ENCODE data around the gene C18orf63.

The C18orf63 gene

DNA sequence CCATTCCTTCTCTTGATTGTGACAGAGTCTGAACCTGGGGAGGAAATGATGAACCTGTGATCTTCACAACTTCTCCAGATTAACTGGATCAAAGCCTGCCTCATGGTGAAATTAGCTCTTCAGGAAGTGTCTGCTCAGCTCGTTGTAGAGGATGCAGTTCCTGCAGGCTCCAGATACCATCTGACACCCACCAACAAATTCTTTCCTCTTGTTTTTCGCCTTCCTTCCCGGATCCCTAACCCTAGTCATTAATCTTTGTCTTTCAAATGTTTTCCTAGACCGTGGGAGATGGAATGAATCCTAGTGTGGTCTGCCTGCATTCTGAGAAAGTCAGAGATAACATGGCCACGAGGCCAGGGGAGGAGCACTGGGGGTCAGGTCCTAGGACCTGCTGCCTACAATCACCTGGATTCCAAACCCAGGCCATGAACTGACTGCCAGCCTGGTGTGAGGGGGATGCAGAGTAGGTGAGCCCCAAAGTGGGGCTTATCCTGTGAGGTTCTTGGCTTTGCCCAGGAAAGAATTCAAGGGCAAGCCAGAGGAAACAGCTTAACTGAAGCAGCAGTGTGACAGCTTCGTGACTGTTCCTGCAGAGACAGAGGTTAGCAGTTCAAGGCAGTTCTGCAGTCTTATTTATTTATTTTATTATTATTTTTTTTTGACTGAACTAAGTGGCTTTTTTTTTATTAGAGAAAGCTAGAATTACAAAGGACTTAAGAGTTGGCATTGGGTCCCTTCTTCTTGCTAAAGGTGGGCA is 73.7 kb downstream of the C18orf63 start:
- no peak for TF ChIP-seq EZH2phosphoT487 (IDR thresholded peaks at IDR 0.05; ENCODE audit: borderline replicate concordance, low read length)
- TF ChIP-seq, protein P1, sequence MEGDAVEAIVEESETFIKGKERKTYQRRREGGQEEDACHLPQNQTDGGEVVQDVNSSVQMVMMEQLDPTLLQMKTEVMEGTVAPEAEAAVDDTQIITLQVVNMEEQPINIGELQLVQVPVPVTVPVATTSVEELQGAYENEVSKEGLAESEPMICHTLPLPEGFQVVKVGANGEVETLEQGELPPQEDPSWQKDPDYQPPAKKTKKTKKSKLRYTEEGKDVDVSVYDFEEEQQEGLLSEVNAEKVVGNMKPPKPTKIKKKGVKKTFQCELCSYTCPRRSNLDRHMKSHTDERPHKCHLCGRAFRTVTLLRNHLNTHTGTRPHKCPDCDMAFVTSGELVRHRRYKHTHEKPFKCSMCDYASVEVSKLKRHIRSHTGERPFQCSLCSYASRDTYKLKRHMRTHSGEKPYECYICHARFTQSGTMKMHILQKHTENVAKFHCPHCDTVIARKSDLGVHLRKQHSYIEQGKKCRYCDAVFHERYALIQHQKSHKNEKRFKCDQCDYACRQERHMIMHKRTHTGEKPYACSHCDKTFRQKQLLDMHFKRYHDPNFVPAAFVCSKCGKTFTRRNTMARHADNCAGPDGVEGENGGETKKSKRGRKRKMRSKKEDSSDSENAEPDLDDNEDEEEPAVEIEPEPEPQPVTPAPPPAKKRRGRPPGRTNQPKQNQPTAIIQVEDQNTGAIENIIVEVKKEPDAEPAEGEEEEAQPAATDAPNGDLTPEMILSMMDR (IDR thresholded peaks at IDR 0.05; ENCODE audit: low read depth, low read length, poor library complexity, severe bottlenecking), result no peak
- Histone ChIP-seq H4K20me1 (ENCODE audit: control insufficient read depth, insufficient read depth, low read depth, low read length) (no peaks in the 10 kb centered on the region), H3K27ac (ENCODE audit: low read depth, low read length) (no peak overlapping the region)

DNA sequence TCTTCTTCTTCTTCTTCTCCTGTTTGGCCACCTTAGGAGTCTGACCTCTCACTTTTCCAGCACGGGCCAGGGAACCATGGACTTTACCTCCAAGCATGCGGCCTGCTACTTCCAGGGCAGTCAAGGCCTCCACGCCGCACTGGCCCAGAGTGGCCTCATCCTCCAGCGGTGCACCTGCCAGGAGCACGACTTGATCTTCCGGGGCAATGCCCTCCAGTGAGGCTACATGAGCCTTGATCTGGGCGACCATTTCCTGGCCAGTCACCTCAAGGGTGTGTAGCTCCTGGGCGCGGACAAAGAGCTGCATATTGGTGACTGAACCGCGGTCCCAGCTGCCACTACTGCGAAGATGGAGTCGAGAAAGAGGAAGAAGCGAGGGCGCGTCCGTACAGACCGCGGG is 74.4 kb downstream of the C18orf63 start:
- Histone ChIP-seq H3K79me2 (ENCODE audit: control insufficient read depth, low read length) (no peaks in the 10 kb centered on the region), H3K36me3 (ENCODE audit: control insufficient read depth, low read length) (no peaks in the 10 kb centered on the region), H3K9me2 (replicated peaks; ENCODE audit: control insufficient read depth, low read length) (no peaks in the 10 kb centered on the region), H3K4me1 (ENCODE audit: control insufficient read depth, low read length) (no peaks in the 10 kb centered on the region), H3K9me3 (ENCODE audit: control insufficient read depth, insufficient read depth, low read length) (no peaks in the 10 kb centered on the region), H3K27ac (ENCODE audit: low read depth, low read length) (no peak overlapping the region), H4K20me1 (ENCODE audit: control insufficient read depth, insufficient read depth, low read depth, low read length) (no peaks in the 10 kb centered on the region), H3K27me3 (ENCODE audit: control insufficient read depth, low read length) (no peaks in the 10 kb centered on the region), H3K4me2 (ENCODE audit: low read length) (no peak overlapping the region), H3K4me3 (ENCODE audit: low read length) (no peak overlapping the region), H3F3A (ENCODE audit: control insufficient read depth, insufficient read depth) (no peaks in the 10 kb centered on the region)
- TF ChIP-seq, protein P1 (IDR thresholded peaks at IDR 0.05; ENCODE audit: low read depth, low read length, poor library complexity, severe bottlenecking), result no peak
- TF ChIP-seq EZH2phosphoT487 (IDR thresholded peaks at IDR 0.05; ENCODE audit: borderline replicate concordance, low read length), result no peak

More for the DNA sequence above, 73.7 kb downstream of the C18orf63 start:
- no peak overlapping the region for H3K4me3 ChIP-seq (ENCODE audit: low read length)
- no peaks in the 10 kb centered on the region for H3K4me1 ChIP-seq (ENCODE audit: control insufficient read depth, low read length)
- no peak overlapping the region for H3K4me2 ChIP-seq (ENCODE audit: low read length)
- H3K9me3 ChIP-seq (ENCODE audit: control insufficient read depth, insufficient read depth, low read length), result no peaks in the 10 kb centered on the region
- H3K27me3 ChIP-seq (ENCODE audit: control insufficient read depth, low read length), result no peaks in the 10 kb centered on the region
- H3F3A ChIP-seq (ENCODE audit: control insufficient read depth, insufficient read depth), result no peaks in the 10 kb centered on the region
- no peaks in the 10 kb centered on the region for H3K9me2 ChIP-seq (replicated peaks; ENCODE audit: control insufficient read depth, low read length)
- no peaks in the 10 kb centered on the region for H3K79me2 ChIP-seq (ENCODE audit: control insufficient read depth, low read length)
- H3K36me3 ChIP-seq (ENCODE audit: control insufficient read depth, low read length), result no peaks in the 10 kb centered on the region

DNA sequence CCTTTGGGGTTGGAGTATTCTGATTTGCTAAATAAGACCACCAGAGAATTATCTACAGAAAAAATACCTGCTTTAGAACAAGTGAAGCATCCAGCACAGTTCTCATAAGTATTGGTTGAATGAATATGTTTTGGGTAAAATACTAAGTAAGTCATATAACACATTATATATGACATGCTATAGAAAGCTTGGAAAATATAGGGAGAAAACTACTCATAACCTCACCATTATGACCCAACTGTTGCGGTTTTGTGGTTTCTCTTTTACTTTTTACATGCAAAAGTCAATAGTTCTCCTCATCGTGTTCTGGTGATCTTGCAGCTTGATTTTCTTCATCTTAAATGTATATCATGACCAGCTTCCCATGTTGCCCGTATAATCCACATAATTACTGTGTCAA is 75.3 kb downstream of the C18orf63 start:
- no peaks in the 10 kb centered on the region for H3K36me3 ChIP-seq (ENCODE audit: control insufficient read depth, low read length)
- H3F3A ChIP-seq (ENCODE audit: control insufficient read depth, insufficient read depth), result no peaks in the 10 kb centered on the region
- no peak overlapping the region for H3K4me3 ChIP-seq (ENCODE audit: low read length)
- H3K4me2 ChIP-seq (ENCODE audit: low read length), result no peak overlapping the region
- H3K27me3 ChIP-seq (ENCODE audit: control insufficient read depth, low read length), result no peaks in the 10 kb centered on the region
- H3K27ac ChIP-seq (ENCODE audit: low read depth, low read length), result no peak overlapping the region
- H4K20me1 ChIP-seq (ENCODE audit: control insufficient read depth, insufficient read depth, low read depth, low read length), result no peaks in the 10 kb centered on the region
- H3K9me2 ChIP-seq (replicated peaks; ENCODE audit: control insufficient read depth, low read length), result no peaks in the 10 kb centered on the region
- H3K79me2 ChIP-seq (ENCODE audit: control insufficient read depth, low read length), result no peaks in the 10 kb centered on the region
- TF ChIP-seq EZH2phosphoT487 (IDR thresholded peaks at IDR 0.05; ENCODE audit: borderline replicate concordance, low read length), result no peak
- TF ChIP-seq, protein P1 (IDR thresholded peaks at IDR 0.05; ENCODE audit: low read depth, low read length, poor library complexity, severe bottlenecking), result no peak
- H3K4me1 ChIP-seq (ENCODE audit: control insufficient read depth, low read length), result no peaks in the 10 kb centered on the region
- no peaks in the 10 kb centered on the region for H3K9me3 ChIP-seq (ENCODE audit: control insufficient read depth, insufficient read depth, low read length)

Measured in DOHH2 (cell line).